Activated T-helper 1 cell treated with anti-CD3 and anti-CD28 coated beads, Interleukin-12 subunit alpha, Interleukin-12 subunit beta, Interleukin-2, Interleukin-4 antibody, amounts not matched to agents 30 ng/mL and 10 ng/mL and 1 ng/mL, durations not matched to agents 14 hours and 24 hours and 36 hours (primary cell): Measurements from ENCODE around the gene CLDN25. TPM values are rescaled to one million over a fixed set of nuclear protein-coding genes. Genes with fewer than 3 reads are reported as not detected.

ENCODE experiments used
- DNase-seq: peaks from one replicate; pipeline ENCODE4 v3.0.0; 2021; ENCODE audit warnings: low spot score
- H3K27ac Mint-ChIP-seq: one replicate; pipeline ENCODE4 v1.8.0; 2021; ENCODE audit warnings: mild to moderate bottlenecking, mixed read lengths
- H3K27me3 Mint-ChIP-seq: one replicate; pipeline ENCODE4 v1.8.0; 2022; ENCODE audit warnings: mild to moderate bottlenecking, moderate library complexity, mixed read lengths; ENCODE audit not compliant: insufficient read depth
- H3K36me3 Mint-ChIP-seq: one replicate; pipeline ENCODE4 v1.8.0; 2021; ENCODE audit warnings: low read depth, mixed read lengths
- H3K4me1 Mint-ChIP-seq: one replicate; pipeline ENCODE4 v1.8.0; 2021; ENCODE audit warnings: low read depth, mixed read lengths
- H3K4me3 Mint-ChIP-seq: one replicate; pipeline ENCODE4 v1.8.0; 2021; ENCODE audit warnings: mild to moderate bottlenecking, moderate library complexity, mixed read lengths
- H3K9me3 Mint-ChIP-seq: one replicate; pipeline ENCODE4 v1.8.0; 2021; ENCODE audit warnings: mixed read lengths
- intact Hi-C: fragments of 100-400 bp; cut with micrococcal nuclease; formaldehyde crosslinking; loops from one replicate; pipeline ENCODE4 v1.15.1; 2024
- total RNA-seq: library from RNA; stranded (reverse); gene quantifications from 2 replicates; pipeline ENCODE4 v1.2.3, GENCODE V29; 2022

Gene CLDN25
- total RNA-seq, 1 donor from 2014 or later, result not detected

DNA sequence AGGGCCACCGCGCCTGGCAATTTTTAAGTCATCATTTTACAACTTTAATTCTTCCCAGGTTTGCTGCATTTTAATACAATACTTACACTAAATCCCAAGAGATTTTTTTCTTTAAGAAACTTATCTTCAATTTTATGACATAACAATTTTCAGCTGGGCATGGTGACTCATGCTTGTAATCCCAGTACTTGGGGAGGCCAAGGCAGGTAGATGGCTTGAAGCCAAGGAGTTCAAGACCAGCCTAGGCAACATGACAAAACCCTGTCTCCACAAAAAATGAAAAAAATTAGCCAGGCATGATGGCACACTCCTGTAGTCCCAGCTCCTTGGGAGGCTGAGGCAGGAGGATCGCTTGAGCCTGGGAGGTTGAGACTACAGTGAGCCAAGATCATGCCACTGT, 38.8 kb downstream of the CLDN25 start:
- no peak for DNase-seq
- Mint-ChIP-seq H3K4me1 (no peaks in the 10 kb centered on the region), H3K9me3 (no peaks in the 10 kb centered on the region), H3K27me3 (no peaks in the 10 kb centered on the region), H3K4me3 (no peak overlapping the region), H3K36me3 (peaks cover 43% of the 10 kb centered on the region), H3K27ac (no peak overlapping the region)
- intact Hi-C loops, result no loop called here

DNA sequence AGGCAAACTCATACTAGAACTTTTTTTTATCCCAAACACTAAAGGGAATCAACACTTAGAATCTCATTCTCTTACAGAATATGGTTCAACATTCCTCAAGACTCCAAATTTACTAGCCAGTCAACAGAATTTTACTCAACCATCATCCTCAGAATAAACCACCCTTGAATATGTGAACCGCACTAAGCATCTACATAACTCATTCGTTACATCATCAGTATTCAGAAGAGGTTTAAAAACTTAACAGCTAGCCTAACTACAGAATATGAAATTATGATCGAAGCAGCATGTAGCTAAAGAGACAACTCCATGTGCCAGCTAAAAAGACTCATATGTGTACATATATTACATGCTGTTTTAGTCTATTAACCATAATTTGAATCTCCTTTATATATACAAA, 47.9 kb downstream of the CLDN25 start:
- H3K4me1 Mint-ChIP-seq, result no peaks in the 10 kb centered on the region
- DNase-seq, result no peak
- H3K27ac Mint-ChIP-seq, result no peak overlapping the region
- no peak overlapping the region for H3K4me3 Mint-ChIP-seq
- no peaks in the 10 kb centered on the region for H3K9me3 Mint-ChIP-seq
- no peaks in the 10 kb centered on the region for H3K27me3 Mint-ChIP-seq
- intact Hi-C loops, result no loop called here
- H3K36me3 Mint-ChIP-seq, result peaks cover 32% of the 10 kb centered on the region

DNA sequence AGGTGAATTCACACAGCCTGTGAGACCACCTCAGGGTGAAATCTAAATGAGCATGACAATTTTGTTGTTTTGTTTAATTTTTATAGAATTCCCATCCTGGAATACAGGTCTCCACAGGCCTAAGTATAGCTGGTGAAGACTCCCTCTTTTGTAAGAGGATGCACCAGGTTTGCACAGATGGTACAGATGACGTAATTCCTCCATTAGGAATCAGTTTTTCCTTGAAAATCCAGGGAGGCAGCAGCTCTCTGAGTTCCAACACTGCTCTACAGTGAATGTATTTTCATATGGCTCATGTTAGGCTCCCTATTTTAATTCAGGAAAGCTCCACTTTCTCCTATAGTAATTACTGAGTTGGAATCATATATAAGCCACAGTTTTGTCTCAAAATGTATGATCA, 48.6 kb downstream of the CLDN25 start:
- Mint-ChIP-seq H3K4me3 (no peak overlapping the region), H3K4me1 (no peaks in the 10 kb centered on the region), H3K36me3 (peaks cover 29% of the 10 kb centered on the region), H3K27ac (no peak overlapping the region), H3K9me3 (no peaks in the 10 kb centered on the region), H3K27me3 (no peaks in the 10 kb centered on the region)
- no peak for DNase-seq
- intact Hi-C loops, result no loop called here

DNA sequence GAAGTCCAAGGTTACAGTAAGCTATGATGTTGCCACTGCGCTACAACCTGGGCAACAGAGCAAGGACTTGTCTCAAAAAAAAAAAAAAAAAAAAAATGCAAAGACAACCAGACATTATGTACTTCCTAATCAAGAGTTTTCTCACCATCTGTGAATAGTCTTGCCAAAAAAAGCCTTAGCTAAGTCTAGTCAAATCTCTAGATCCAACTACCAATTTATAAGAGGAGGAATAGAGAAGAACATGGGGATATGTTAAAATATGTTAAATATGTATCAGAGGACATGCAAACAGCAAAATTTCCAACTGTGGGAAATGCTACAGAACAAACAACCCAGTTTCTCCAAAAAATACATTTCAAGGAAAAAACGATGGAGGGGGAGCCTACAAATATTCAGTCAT, 50.2 kb downstream of the CLDN25 start:
- no peaks in the 10 kb centered on the region for H3K4me1 Mint-ChIP-seq
- H3K27ac Mint-ChIP-seq, result no peak overlapping the region
- no peaks in the 10 kb centered on the region for H3K27me3 Mint-ChIP-seq
- H3K4me3 Mint-ChIP-seq, result no peak overlapping the region
- no peak for DNase-seq
- peaks cover 32% of the 10 kb centered on the region for H3K36me3 Mint-ChIP-seq
- intact Hi-C loops, result no loop called here
- H3K9me3 Mint-ChIP-seq, result no peaks in the 10 kb centered on the region

Other genes with a start within 250 kb of the CLDN25 start
- gene TMPRSS5, start 73.5 kb upstream of the CLDN25 start, total RNA-seq, result 0.66 and 1.6 TPM in 2 replicates
- gene ZW10, start 6.1 kb upstream of the CLDN25 start, total RNA-seq, result 20.5 and 22.6 TPM in 2 replicates
- gene USP28, start 95.8 kb downstream of the CLDN25 start, total RNA-seq, result 29.0 and 30.9 TPM in 2 replicates
- not detected in 2 replicates for gene HTR3B, start 125.0 kb downstream of the CLDN25 start, total RNA-seq
- gene HTR3A, start 195.3 kb downstream of the CLDN25 start, total RNA-seq, result not detected in 2 replicates